Ovary (tissue), 9 donors: Measurements from ENCODE around the gene OTUB1. TPM values are rescaled to one million over a fixed set of nuclear protein-coding genes. Genes with fewer than 3 reads are reported as not detected.

Experiments used
- DNase-seq, 5 donors: peaks; one replicate each; pipeline ENCODE4 v3.0.0-alpha.2; 2019 to 2020
- H3K27ac ChIP-seq, 2 donors: fragments of 200-600 bp; one replicate each; pipeline versions ENCODE4 v1.5.1 to v1.8.0; 2019 to 2022
- H3K27me3 ChIP-seq: fragments of 200-600 bp; one replicate; pipeline ENCODE4 v1.8.0; 2022
- H3K36me3 ChIP-seq: fragments of 200-600 bp; sonication (generic); one replicate; pipeline ENCODE4 v1.5.1; 2019
- H3K4me1 ChIP-seq: one replicate; pipeline ENCODE4 v1.8.1; 2013; ENCODE audit warnings: mild to moderate bottlenecking, moderate library complexity; ENCODE audit not compliant: insufficient read depth
- H3K4me3 ChIP-seq: fragments of 200-600 bp; sonication (generic); one replicate; pipeline ENCODE4 v1.5.1; 2017
- H3K9me3 ChIP-seq, 2 donors: fragments of 200-600 bp in 1 of 2; sonication (generic) in 1 of 2; one replicate each; pipeline versions ENCODE4 v1.5.1 to v1.8.1; 2013 to 2019; ENCODE audit warnings: mild to moderate bottlenecking in 1 of 2, moderate library complexity in 1 of 2
- CTCF ChIP-seq, 3 donors: fragments of 450-650 bp in 2 of 3; fragments of 200-600 bp in 1 of 3; IDR thresholded peaks; one replicate each; pipeline versions ENCODE4 v1.5.1 to v1.8.0; 2016 to 2022; ENCODE audit warnings: antibody characterized with exemption in 3 of 3, mild to moderate bottlenecking in 1 of 3
- EP300 ChIP-seq: sonication (generic); formaldehyde crosslinking; IDR thresholded peaks from one replicate; pipeline ENCODE4 v1.6.1; 2017; ENCODE audit warnings: antibody characterized with exemption
- POLR2A ChIP-seq: fragments of 450-650 bp; IDR thresholded peaks from one replicate; pipeline ENCODE4 v1.6.1; 2017; ENCODE audit warnings: antibody characterized with exemption, mild to moderate bottlenecking, moderate library complexity
- WGBS, 3 donors: extraction: QIAGEN DNeasy Blood & Tissue Kit in 1 of 3; methylation state at CpG; one replicate each; pipeline versions ENCODE4 v1.1.5 to v1.1.7; 2013 to 2017; 5-methylcytosine and 5-hydroxymethylcytosine counted together
- intact Hi-C, 4 donors: fragments of 100-400 bp; cut with DNase I; formaldehyde crosslinking; loops; one replicate each; pipeline versions ENCODE4 v1.11.0 to v1.15.1; 2022 to 2023
- polyA plus RNA-seq, 2 donors: library from polyadenylated mRNA; stranded (reverse); fragments of 200-250 nt in 1 of 2; fragments of 350-450 nt in 1 of 2; fragmentation: Illumina TruSeq in 1 of 2; extraction: RNeasy Lipid Tissue Mini Kit (QIAGEN cat#74804) in 1 of 2; gene quantifications; one replicate each; pipeline ENCODE4 v1.2.3, GENCODE V29; 2013 to 2014
- total RNA-seq, 7 donors: library from RNA; depleted of rRNA in 2 of 7; stranded (reverse); fragments of >200 nt in 2 of 7; fragmentation: NEBNext Ultra II Directional in 3 of 7; extraction: Animal tissue kit (Norgen Biotek cat#: 25700) in 3 of 7; gene quantifications; one replicate each; pipeline versions ENCODE4 v1.1.0 to v1.2.4, GENCODE V29; 2016 to 2023
- donor health status: DM: no; HTN: no; CAD: no; lungs with moderate emphysema.
- donor health status: DM: no; HTN: no; CAD: no.
- donor health status: Bipolar disorder and iron deficiency.
- donor health status: DM: yes; HTN: yes; CAD: no.
- donor health status: DM: no; HTN: no; CAD: no.
- donor health status: DM: yes; HTN: yes; CAD: no.

Gene OTUB1
- total and polyA plus RNA-seq, 9 donors = 34.7 to 66.7 (median 50.7) TPM

- Histone ChIP-seq H3K36me3 (no peaks in the 10 kb centered on the region), H3K4me3 (no peak overlapping the region), H3K27ac (no peak overlapping the region), H3K27me3 (no peaks in the 10 kb centered on the region), H3K4me1 (peaks cover 8% of the 10 kb centered on the region), H3K9me3 (no peaks in the 10 kb centered on the region)
- intact Hi-C loops = loop anchor here in 1 of 4 donors (10.0 kb wide), 1 partner anchor 288 kb away; the partner anchor contains the start of gene KCNK4
- WGBS, 3 donors = 77 to 86% (median 80%) methylated on average over 12 of the region's 12 CpGs
- TF ChIP-seq CTCF (IDR thresholded peaks at IDR 0.05) (no peak), EP300 (no peak), POLR2A (no peak)
- DNase-seq = no peak
Observed at GRCh38 chr11:64006398-64006797, 20.2 kb downstream of the OTUB1 start.

GRCh38 chr11:64007160-64007628 is 21.0 kb downstream of the OTUB1 start:
- Histone ChIP-seq H3K36me3 (no peaks in the 10 kb centered on the region), H3K27ac (peak overlapping the region in 1 of 2 donors; percentile 51), H3K4me1 (peaks cover 8% of the 10 kb centered on the region), H3K9me3 (no peaks in the 10 kb centered on the region), H3K27me3 (no peaks in the 10 kb centered on the region), H3K4me3 (peak overlapping the region; percentile 37)
- peak in 1 of 5 donors; percentile 49 for DNase-seq
- intact Hi-C loops = loop anchor here in 1 of 4 donors (10.0 kb wide), 1 partner anchor 288 kb away; the partner anchor contains the start of gene KCNK4
- no peak for TF ChIP-seq EP300
- no peak for TF ChIP-seq POLR2A
- TF ChIP-seq CTCF (IDR thresholded peaks at IDR 0.05) = no peak
- 1 to 3% (median 1%) methylated on average over 27 of the region's 27 CpGs for WGBS, 3 donors

GRCh38 chr11:64007629-64008282 is 21.5 kb downstream of the OTUB1 start:
- H3K27me3 ChIP-seq = no peaks in the 10 kb centered on the region
- intact Hi-C loops = loop anchor here in 1 of 4 donors (10.0 kb wide), 1 partner anchor 287 kb away; the partner anchor contains the start of gene KCNK4
- peak overlapping the region; percentile 37 for H3K4me3 ChIP-seq
- peak overlapping the region in 1 of 2 donors; percentile 51 for H3K27ac ChIP-seq
- peaks cover 8% of the 10 kb centered on the region for H3K4me1 ChIP-seq
- no peaks in the 10 kb centered on the region for H3K9me3 ChIP-seq
- TF ChIP-seq CTCF (IDR thresholded peaks at IDR 0.05) (peak; percentile 28 to 64 (median 33)), POLR2A (no peak), EP300 (no peak)
- H3K36me3 ChIP-seq = no peaks in the 10 kb centered on the region
- DNase-seq = peak; percentile 81 to 92 (median 85)
- 1 to 3% (median 3%) methylated on average over 40 of the region's 40 CpGs for WGBS, 3 donors

GRCh38 chr11:64008283-64008913 is 22.2 kb downstream of the OTUB1 start:
- Histone ChIP-seq H3K36me3 (no peaks in the 10 kb centered on the region), H3K27me3 (no peaks in the 10 kb centered on the region), H3K4me3 (no peak overlapping the region), H3K9me3 (no peaks in the 10 kb centered on the region), H3K27ac (peak overlapping the region in 1 of 2 donors; percentile 51), H3K4me1 (peaks cover 8% of the 10 kb centered on the region)
- intact Hi-C loops = loop anchor here in 1 of 4 donors (10.0 kb wide), 1 partner anchor 286 kb away; the partner anchor contains the start of gene KCNK4
- WGBS, 3 donors = 89 to 94% (median 92%) methylated on average over 25 to 26 of the region's 26 CpGs
- TF ChIP-seq CTCF (IDR thresholded peaks at IDR 0.05) = no peak
- TF ChIP-seq EP300 = no peak
- no peak for TF ChIP-seq POLR2A
- DNase-seq = no peak
